Astrocyte (in vitro differentiated cells and primary cell): ENCODE results near the gene ATF3. TPM values are rescaled to one million over a fixed set of nuclear protein-coding genes. Genes with fewer than 3 reads are reported as not detected.
A peak's percentile ranks its signal among the peaks of the same experiment; 100 is the strongest.

Source experiments
- DNase-seq: peaks from one replicate; pipeline ENCODE4 v3.0.0-alpha.2; 2010; ENCODE audit warnings: low read depth
- FAIRE-seq: peaks from 2 replicates; lab custom pipeline; 2011; peaks lifted over from hg19 to GRCh38; lab: Jason Lieb, UNC
- H2AFZ ChIP-seq: 2 replicates; pipeline ENCODE4 v1.6.0; 2012; ENCODE audit warnings: low read depth, low read length, inconsistent platforms
- H3K27ac ChIP-seq: 2 replicates; pipeline ENCODE4 v1.5.1; 2011; ENCODE audit warnings: low read depth, low read length, inconsistent platforms
- H3K27me3 ChIP-seq: 2 replicates; pipeline ENCODE4 v1.6.0; 2011; ENCODE audit warnings: low read length, inconsistent platforms; ENCODE audit not compliant: insufficient read depth
- H3K36me3 ChIP-seq: 2 replicates; pipeline ENCODE4 v1.5.1; 2011; ENCODE audit warnings: low read length, inconsistent platforms; ENCODE audit not compliant: insufficient read depth
- H3K4me1 ChIP-seq: 2 replicates; pipeline ENCODE4 v1.5.1; 2011; ENCODE audit warnings: low read length, inconsistent platforms; ENCODE audit not compliant: insufficient read depth
- H3K4me2 ChIP-seq: 2 replicates; pipeline ENCODE4 v1.6.0; 2012; ENCODE audit warnings: low read length, inconsistent platforms
- H3K4me3 ChIP-seq: 2 replicates; pipeline ENCODE4 v1.5.1; 2011; ENCODE audit warnings: low read depth, mild to moderate bottlenecking, low read length, inconsistent platforms; ENCODE audit not compliant: insufficient read depth
- H3K79me2 ChIP-seq: 2 replicates; pipeline ENCODE4 v1.6.0; 2012; ENCODE audit warnings: mild to moderate bottlenecking, low read length, inconsistent platforms; ENCODE audit not compliant: insufficient read depth
- H3K9ac ChIP-seq: 2 replicates; pipeline ENCODE4 v1.6.0; 2012; ENCODE audit warnings: mild to moderate bottlenecking, low read length, inconsistent platforms
- H3K9me3 ChIP-seq: 2 replicates; pipeline ENCODE4 v1.5.1; 2012; ENCODE audit warnings: low read depth, mild to moderate bottlenecking, low read length, inconsistent platforms; ENCODE audit not compliant: insufficient read depth
- H4K20me1 ChIP-seq: 2 replicates; pipeline ENCODE4 v1.6.0; 2012; ENCODE audit warnings: low read length, inconsistent platforms; ENCODE audit not compliant: insufficient read depth
- H3K27ac Mint-ChIP-seq: one replicate; pipeline ENCODE4 v1.8.0; 2021; ENCODE audit warnings: mild to moderate bottlenecking, mixed read lengths; ENCODE audit not compliant: unreplicated experiment
- H3K27me3 Mint-ChIP-seq: one replicate; pipeline ENCODE4 v1.8.0; 2021; ENCODE audit warnings: low read depth, mixed read lengths; ENCODE audit not compliant: unreplicated experiment
- H3K36me3 Mint-ChIP-seq: one replicate; pipeline ENCODE4 v1.8.0; 2021; ENCODE audit warnings: low read depth, mixed read lengths; ENCODE audit not compliant: unreplicated experiment
- H3K4me1 Mint-ChIP-seq: one replicate; pipeline ENCODE4 v1.8.0; 2021; ENCODE audit warnings: low read depth, mixed read lengths; ENCODE audit not compliant: unreplicated experiment
- H3K4me3 Mint-ChIP-seq: one replicate; pipeline ENCODE4 v1.8.0; 2021; ENCODE audit warnings: mild to moderate bottlenecking, moderate library complexity, mixed read lengths; ENCODE audit not compliant: unreplicated experiment
- H3K9me3 Mint-ChIP-seq: one replicate; pipeline ENCODE4 v1.8.0; 2021; ENCODE audit warnings: mild to moderate bottlenecking, mixed read lengths; ENCODE audit not compliant: unreplicated experiment
- CTCF ChIP-seq: IDR thresholded peaks from 2 replicates; pipeline ENCODE4 v1.5.1; 2011; ENCODE audit warnings: low read depth, mild to moderate bottlenecking, inconsistent platforms, low read length, moderate library complexity; ENCODE audit not compliant: insufficient read depth
- EZH2 ChIP-seq: IDR thresholded peaks from 2 replicates; pipeline ENCODE4 v1.6.1; 2012; ENCODE audit warnings: mild to moderate bottlenecking, low read length, inconsistent platforms; ENCODE audit not compliant: insufficient read depth
- total RNA-seq: library from RNA; stranded (reverse); gene quantifications from 2 replicates; pipeline ENCODE4 v1.2.1, GENCODE V29; 2021

The ATF3 gene
- total RNA-seq, 1 donor from 2014 or later = 87.6 TPM

DNA sequence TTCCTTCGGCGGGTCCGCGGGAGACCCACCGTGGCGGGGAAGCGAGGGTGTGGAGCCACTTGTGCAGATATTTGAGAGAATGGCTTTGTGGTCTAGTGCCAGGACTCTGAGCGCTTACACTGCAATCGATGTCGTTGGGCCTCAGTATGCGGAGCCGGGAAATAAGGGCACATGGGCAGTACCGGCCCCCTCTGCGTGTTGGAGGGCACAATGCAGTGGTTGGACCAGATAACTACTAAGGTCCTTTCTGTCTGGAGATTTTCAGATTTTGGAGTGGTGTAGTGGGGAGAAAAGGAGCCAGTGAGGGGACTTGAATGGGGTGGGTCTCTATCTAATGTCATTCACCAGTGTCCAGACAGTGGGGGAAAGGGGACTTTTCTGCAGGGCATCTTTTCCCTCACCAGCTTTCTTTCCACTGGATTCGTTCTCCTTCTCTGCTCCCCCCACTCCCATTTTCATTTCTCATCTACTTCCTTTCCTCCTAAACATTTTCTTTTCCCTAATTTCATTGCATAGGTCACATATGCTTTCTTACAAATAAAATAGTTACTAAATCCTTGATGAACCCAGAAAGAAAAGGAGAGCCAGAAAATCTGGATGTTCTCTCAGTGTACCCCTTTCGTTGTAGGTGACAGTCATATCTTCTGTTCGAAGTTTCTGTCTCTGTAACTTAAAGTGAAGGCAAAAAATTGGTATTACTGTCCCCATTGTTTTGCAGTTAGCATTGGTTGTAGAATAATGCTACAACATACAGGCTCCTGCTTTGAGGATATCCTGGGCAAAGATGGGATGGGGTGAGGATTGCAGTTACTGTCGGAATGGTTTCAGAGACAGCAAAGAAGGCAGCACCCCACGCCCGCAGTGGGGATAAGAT, 1.4 kb downstream of the ATF3 start:
- no peak for TF ChIP-seq CTCF
- no peak for TF ChIP-seq EZH2
- Histone ChIP-seq H3K27me3 (peaks cover 41% of the 10 kb centered on the region), H4K20me1 (peaks cover 43% of the 10 kb centered on the region), H3K27ac (peak overlapping the region; percentile 83), H3K9ac (peak overlapping the region; percentile 96), H3K36me3 (no peaks in the 10 kb centered on the region), H3K4me1 (peaks cover 15% of the 10 kb centered on the region), H3K9me3 (no peaks in the 10 kb centered on the region), H3K4me2 (peak overlapping the region; percentile 96), H3K4me3 (peak overlapping the region; percentile 70), H2AFZ (no peak overlapping the region), H3K79me2 (peaks cover 16% of the 10 kb centered on the region)
- H3K4me1 Mint-ChIP-seq = peaks cover 53% of the 10 kb centered on the region
- H3K27ac Mint-ChIP-seq = peak overlapping the region; percentile 95
- no peaks in the 10 kb centered on the region for H3K9me3 Mint-ChIP-seq
- FAIRE-seq (no peak), DNase-seq (no peak)
- H3K4me3 Mint-ChIP-seq = peak overlapping the region; percentile 96
- H3K36me3 Mint-ChIP-seq = peaks cover 5% of the 10 kb centered on the region
- no peaks in the 10 kb centered on the region for H3K27me3 Mint-ChIP-seq

GRCh38 chr1:212610575-212610967, 2.0 kb downstream of the ATF3 start:
- H3K4me2 ChIP-seq = peak overlapping the region; percentile 96
- no peaks in the 10 kb centered on the region for H3K9me3 ChIP-seq
- peaks cover 35% of the 10 kb centered on the region for H3K27me3 ChIP-seq
- no peaks in the 10 kb centered on the region for H3K27me3 Mint-ChIP-seq
- peak overlapping the region; percentile 96 for H3K4me3 Mint-ChIP-seq
- H2AFZ ChIP-seq = no peak overlapping the region
- peaks cover 3% of the 10 kb centered on the region for H3K9me3 Mint-ChIP-seq
- peaks cover 16% of the 10 kb centered on the region for H3K79me2 ChIP-seq
- H3K27ac ChIP-seq = no peak overlapping the region
- FAIRE-seq = no peak
- TF ChIP-seq EZH2 = no peak
- TF ChIP-seq CTCF = no peak
- H3K4me1 Mint-ChIP-seq = peaks cover 48% of the 10 kb centered on the region
- H3K36me3 ChIP-seq = no peaks in the 10 kb centered on the region
- peak overlapping the region; percentile 96 for H3K9ac ChIP-seq
- peaks cover 44% of the 10 kb centered on the region for H4K20me1 ChIP-seq
- H3K36me3 Mint-ChIP-seq = peaks cover 10% of the 10 kb centered on the region
- H3K27ac Mint-ChIP-seq = peak overlapping the region; percentile 95
- H3K4me1 ChIP-seq = peaks cover 15% of the 10 kb centered on the region
- peak overlapping the region; percentile 30 for H3K4me3 ChIP-seq
- no peak for DNase-seq
